GM19324 (cell line): ENCODE results near the gene ZSCAN9.

ENCODE experiments used
- ATAC-seq: cut with Tn5 transposase; IDR thresholded peaks from one replicate; pipeline ENCODE4 v1.9.1; 2021; ENCODE audit warnings: mild to moderate bottlenecking, moderate library complexity; ENCODE audit not compliant: unreplicated experiment, low FRiP score

ZSCAN9 gene

DNA sequence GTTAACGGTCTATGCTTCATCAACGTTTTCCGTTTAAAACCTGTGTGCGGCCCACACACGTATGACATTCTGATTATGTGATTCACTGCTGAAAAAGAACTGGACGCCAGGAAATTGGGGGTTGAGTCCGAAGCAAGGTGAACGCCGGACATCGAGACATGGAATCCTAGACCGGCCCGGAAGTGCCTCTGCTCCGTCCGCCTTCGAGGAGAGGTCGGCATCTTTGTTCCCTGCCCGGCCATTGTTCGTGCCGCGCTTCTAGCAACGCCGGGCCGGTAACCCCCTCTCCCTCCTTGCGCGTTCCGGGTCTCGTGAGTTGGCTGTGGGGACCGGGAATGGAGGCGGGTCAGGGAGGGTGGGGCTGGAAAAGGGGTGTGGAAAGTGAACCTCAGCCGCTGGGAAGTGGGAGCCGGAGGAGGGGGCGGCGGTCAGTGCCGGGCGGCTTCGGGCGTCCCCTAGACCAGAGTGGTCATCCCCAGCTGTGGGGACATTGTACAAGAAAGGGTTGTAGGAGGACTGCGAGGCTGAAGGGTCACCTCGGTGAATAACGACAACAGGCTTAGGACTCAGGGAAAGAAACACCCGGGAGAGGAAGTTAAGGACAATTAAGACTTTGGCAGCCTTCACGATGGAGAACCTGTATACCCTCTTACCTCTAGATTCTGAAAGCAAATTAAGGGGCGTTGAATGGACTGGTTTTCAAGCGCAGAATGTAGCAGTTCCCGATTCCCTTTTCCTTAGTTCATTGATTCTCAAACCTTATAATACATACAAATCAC lies at the start of gene ZSCAN9:
TSS of gene ZSCAN9 (plus strand) at position 220 of the 779 bp plus-strand sequence. CDS start 1,810 bp downstream, outside the sequence.
- ATAC-seq: peak; percentile 93

DNA sequence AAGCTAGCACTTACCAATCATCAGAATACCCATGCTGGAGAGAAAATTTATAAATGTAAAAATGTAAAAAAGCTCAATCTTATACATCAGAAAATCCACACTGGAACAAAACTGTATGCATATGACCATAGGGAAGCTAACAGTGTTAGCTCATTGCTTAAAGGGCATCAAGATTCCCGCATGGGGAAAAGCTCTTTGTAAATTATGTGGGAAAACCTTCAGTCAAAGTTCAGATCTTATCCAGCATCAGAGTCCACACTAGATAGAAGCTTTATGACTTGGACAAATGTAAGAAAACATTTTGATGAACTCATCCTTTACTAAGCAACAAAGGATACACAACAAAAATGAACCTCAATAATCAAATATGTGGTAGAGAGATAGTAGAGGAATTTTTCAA lies 48.7 kb upstream of the ZSCAN9 start:
- ATAC-seq: no peak

GRCh38 chr6:28182255-28182654 lies 42.8 kb upstream of the ZSCAN9 start:
- ATAC-seq: no peak

- ATAC-seq: no peak
Measured at GRCh38 chr6:28188111-28188979, 36.7 kb upstream of the ZSCAN9 start.

GRCh38 chr6:28200020-28200419 lies 25.1 kb upstream of the ZSCAN9 start:
- ATAC-seq: no peak

DNA sequence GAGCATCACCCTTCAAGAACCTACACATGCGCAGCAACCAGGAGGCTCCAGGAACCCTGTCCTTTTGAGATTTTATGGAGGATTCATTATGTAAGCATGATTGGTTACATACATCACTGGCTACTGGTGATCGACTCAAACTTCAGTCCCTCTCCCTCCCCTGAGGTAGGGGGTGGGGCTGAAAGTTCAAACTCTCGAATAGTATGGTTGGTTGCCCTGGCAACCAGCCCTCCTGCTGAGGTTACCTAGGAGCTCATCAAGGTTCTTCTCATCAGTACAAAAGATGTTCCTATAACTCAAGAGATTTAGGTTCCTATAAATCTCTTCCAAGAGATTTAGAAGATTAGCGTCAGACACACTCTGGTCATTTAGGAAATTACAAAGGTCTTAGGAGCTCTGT lies 21.9 kb upstream of the ZSCAN9 start:
- no peak for ATAC-seq

- no peak for ATAC-seq
Measured at GRCh38 chr6:28205879-28206278, 19.2 kb upstream of the ZSCAN9 start.

- ATAC-seq: no peak
Measured at GRCh38 chr6:28206527-28206926, 18.5 kb upstream of the ZSCAN9 start.

DNA sequence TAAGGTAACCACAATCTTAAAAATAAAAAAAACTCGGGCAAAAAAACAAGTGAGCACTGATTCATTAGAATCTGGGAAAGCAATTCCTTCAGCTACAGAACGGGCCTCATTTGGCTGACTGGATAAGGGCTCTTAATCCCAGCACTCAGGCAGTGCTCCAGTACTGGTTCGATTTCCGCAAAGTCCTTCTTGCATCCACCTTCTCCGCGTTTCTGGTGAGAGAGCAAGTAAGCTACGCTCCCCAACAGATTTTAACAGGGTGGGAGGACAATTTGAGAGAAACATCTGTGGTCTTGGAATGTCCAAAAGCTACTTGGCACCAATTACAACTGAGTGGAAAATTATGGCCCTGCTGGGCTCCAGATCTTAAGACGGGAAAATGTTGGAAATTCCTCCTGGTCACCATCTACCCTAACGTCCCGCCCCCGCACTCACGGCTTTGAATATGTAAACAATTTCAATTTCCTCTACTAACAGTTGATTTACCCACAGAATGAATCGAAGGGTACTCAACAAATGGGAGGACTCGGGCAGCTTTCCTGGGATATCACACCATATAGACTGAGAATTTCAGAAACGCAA lies 18.1 kb upstream of the ZSCAN9 start:
- no peak for ATAC-seq

DNA sequence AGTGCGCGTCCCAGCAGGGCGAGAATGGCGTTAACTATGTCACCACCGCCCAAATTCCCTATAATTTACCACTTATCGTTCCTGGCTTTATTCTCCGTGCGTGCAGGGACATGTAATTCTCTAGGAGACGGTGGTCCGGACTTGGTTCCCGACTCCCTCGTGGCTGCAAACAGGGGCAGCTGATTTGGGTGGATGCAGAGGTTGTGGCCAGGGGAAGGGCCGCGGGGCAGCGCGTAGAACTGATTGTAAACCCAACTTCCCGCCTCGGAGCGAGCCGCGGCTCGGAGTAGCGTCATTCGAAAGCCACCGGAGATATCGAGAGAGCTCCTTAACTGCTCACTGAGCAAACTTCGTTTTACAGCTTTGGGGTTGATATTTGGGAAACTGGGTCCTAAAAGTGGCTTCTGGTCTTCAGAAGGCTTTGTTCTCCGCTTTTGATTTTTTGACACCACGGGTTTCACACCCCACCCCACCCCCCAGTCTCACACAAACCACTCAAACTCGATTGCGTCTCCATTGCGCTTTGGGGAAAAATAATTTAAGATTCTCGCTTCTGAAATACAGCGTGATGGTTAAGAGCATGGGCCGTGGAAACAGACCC lies 17.5 kb upstream of the ZSCAN9 start:
- ATAC-seq: no peak

- ATAC-seq: no peak
Measured at GRCh38 chr6:28208111-28208659, 16.9 kb upstream of the ZSCAN9 start.

DNA sequence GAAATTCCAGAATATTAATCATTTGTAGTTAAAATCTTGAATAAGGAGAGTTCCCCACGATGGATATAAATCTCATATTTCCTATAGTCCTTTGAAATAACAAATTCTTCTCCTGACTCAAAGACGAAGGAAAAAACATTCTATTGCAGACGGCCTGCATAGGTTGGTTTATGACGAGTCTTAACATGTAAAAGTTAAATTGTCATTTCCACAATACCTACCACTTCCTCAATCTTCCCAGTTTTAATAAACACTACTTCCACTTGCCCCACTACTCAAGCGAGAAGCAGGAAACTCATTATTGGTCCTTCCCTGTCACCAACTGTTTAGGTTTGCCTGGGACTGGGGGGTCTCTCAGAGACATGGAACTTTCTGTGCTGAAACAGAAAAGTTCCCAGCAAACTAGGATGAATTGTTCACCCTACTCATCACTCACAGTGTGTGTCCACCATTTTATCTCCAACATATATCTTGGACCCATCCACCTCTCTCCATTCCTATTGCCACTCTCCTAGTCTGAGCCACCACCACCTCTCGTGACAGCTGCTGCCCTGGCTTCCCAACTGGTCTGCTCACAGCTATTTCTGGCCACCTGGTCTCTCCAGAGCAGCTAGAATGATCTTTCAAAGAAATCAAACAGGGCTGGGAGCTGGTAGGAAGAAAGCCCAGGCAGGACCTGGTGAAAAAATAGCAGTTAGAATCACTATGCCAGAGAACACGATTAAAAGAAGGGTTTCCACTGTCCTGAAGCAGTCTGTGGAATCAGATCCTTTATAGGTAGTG lies 15.1 kb upstream of the ZSCAN9 start:
- no peak for ATAC-seq

DNA sequence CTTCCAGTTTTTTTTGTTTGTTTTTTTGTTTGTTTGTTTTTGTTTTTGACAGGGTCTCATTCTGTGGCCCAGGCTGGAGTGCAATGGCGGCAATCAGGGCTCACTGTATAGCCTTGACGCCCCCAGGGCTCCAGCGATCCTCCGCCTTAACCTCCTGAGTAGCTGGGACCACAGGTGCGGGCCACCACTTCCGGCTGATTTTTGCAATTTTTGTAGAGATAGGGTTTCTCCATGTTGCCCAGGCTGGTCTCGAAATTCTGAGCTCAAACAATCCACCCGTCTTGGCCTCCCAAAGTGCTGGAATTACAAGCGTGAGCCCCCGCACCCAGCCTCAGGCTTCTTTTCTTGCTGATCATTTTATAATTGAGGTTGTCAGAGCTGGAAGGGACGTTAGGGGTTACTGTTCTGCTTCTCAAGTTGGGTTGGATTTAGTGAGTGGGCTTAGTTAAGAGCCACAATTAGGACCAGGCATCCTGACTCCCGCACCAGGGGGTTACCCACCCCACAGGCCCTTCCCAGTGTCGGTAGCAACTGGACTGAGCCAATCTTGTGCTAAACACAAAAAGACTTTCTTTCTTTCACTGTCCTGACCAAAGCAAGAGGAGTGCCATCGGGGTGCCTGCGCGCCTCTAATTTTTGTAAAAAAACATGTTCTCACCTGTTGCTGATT lies 13.1 kb upstream of the ZSCAN9 start:
- no peak for ATAC-seq

DNA sequence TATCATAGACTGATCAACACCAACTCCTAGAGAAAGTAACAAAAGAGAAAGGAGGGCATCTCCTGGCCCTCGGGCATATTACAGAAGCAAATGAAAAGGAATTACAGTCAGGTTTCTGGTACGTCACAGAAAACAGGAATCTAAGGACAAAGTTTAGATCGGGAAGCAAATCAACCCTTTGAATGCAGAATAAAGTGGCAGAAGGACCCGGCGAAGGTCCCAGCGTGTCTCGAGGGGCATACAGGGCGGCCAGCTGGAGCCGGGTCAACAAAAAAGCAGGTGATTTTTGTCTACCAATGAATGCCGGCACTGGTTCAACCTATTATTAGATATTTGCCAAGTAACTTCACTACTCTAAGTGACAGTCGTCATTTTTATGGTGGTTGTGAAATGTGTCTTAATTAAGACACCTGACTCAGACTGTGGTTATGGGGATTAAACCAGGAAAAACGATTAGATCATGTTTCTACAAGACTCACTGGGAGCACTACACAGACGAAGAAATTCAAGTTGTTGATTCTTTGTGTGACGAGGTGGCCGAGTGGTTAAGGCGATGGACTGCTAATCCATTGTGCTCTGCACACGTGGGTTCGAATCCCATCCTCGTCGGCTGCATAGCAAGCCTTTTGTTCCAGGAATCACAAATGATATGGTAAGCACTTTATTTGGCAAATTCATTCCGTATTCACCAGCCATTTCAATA lies 12.4 kb upstream of the ZSCAN9 start:
- no peak for ATAC-seq

DNA sequence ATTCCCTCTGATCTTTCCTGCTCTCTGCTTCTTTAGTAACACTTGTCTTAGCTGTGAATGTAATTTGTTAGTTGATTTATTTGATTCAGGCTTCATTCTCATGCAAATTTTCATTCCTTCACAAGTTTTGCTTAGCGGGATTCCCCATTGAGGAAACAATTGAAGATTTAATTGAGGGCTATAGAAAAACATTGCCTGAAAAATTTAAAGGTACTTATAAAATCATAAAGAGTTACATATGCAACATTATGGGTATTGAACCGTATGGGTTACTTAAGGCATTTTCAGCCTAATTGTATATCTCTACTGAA lies 11.9 kb upstream of the ZSCAN9 start:
- ATAC-seq: no peak

GRCh38 chr6:28215425-28215824 lies 9.7 kb upstream of the ZSCAN9 start:
- ATAC-seq: no peak

DNA sequence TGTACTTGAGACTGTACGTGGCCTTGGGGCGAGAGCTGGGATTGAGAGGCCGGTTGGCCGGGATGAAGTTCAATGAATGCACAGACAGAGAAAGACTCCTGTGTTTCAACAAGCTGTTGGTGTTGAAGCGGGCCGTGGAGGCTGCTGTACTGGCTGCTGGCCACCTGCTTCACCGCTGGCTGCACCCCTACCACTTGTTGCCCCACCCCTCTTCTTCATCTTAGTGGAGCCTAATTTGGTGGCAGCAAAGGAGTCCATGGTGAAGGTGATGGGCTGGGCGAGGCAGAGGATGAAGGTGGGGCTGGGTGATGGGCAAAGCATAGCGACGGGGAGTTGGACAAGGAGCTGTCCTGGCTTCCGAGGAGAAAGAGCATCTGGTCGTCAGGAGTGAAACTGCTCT lies 7.2 kb upstream of the ZSCAN9 start:
- no peak for ATAC-seq

- ATAC-seq: peak; percentile 75
Measured at GRCh38 chr6:28218312-28219248, 6.5 kb upstream of the ZSCAN9 start.
